ENCODE measurements around the gene ASMT.
A peak's percentile ranks its signal among the peaks of the same experiment; 100 is the strongest.
"Not testable (repeated sequence)": the region's sequence is repeated elsewhere in the genome, so short reads cannot be mapped to it uniquely, and the experiment has no call there.

Gene ASMT

GRCh38 chrX:1601051-1601767 is 13.7 kb upstream of the ASMT start:
- no peak for DNase-seq (ENCODE audit: low spot score in 2 of 2)
- Mint-ChIP-seq H3K9me3 (no peaks in the 10 kb centered on the region), H3K4me1 (peaks cover 20% of the 10 kb centered on the region), H3K36me3 (ENCODE audit: insufficient read depth) (peaks cover 78% of the 10 kb centered on the region), H3K27ac (ENCODE audit: low read depth) (no peak overlapping the region), H3K4me3 (peak overlapping the region; percentile 31), H3K27me3 (no peaks in the 10 kb centered on the region)
- ATAC-seq (replicated peaks; ENCODE audit: extremely low read depth, poor library complexity, severe bottlenecking), result no peak

- no peaks in the 10 kb centered on the region for H3K9me3 Mint-ChIP-seq
- peaks cover 20% of the 10 kb centered on the region for H3K4me1 Mint-ChIP-seq
- H3K27me3 Mint-ChIP-seq, result no peaks in the 10 kb centered on the region
- peaks cover 80% of the 10 kb centered on the region for H3K36me3 Mint-ChIP-seq (ENCODE audit: insufficient read depth)
- ATAC-seq (replicated peaks; ENCODE audit: extremely low read depth, poor library complexity, severe bottlenecking) (no peak), DNase-seq (ENCODE audit: low spot score in 2 of 2) (no peak)
- no peak overlapping the region for H3K27ac Mint-ChIP-seq (ENCODE audit: low read depth)
- peak overlapping the region; percentile 31 for H3K4me3 Mint-ChIP-seq
These were observed 13.1 kb upstream of the ASMT start for GRCh38 chrX:1601768-1602085.

- ATAC-seq (replicated peaks; ENCODE audit: extremely low read depth, poor library complexity, severe bottlenecking), result no peak
- no peaks in the 10 kb centered on the region for H3K9me3 Mint-ChIP-seq
- H3K27ac Mint-ChIP-seq (ENCODE audit: low read depth), result no peak overlapping the region
- H3K4me1 Mint-ChIP-seq, result peaks cover 14% of the 10 kb centered on the region
- no peaks in the 10 kb centered on the region for H3K27me3 Mint-ChIP-seq
- peaks cover 76% of the 10 kb centered on the region for H3K36me3 Mint-ChIP-seq (ENCODE audit: insufficient read depth)
- H3K4me3 Mint-ChIP-seq, result no peak overlapping the region
- DNase-seq (ENCODE audit: low spot score in 2 of 2), result no peak
These were observed 12.6 kb upstream of the ASMT start for GRCh38 chrX:1602299-1602698.

- H3K27ac Mint-ChIP-seq (ENCODE audit: low read depth), result peak overlapping the region; percentile 59
- H3K4me1 Mint-ChIP-seq, result peaks cover 4% of the 10 kb centered on the region
- H3K36me3 Mint-ChIP-seq (ENCODE audit: insufficient read depth), result peaks cover 43% of the 10 kb centered on the region
- DNase-seq (ENCODE audit: low spot score in 2 of 2) (no peak), ATAC-seq (replicated peaks; ENCODE audit: extremely low read depth, poor library complexity, severe bottlenecking) (no peak)
- no peaks in the 10 kb centered on the region for H3K27me3 Mint-ChIP-seq
- no peak overlapping the region for H3K4me3 Mint-ChIP-seq
- H3K9me3 Mint-ChIP-seq, result no peaks in the 10 kb centered on the region
These were observed 8.4 kb upstream of the ASMT start for GRCh38 chrX:1606496-1606895.

GRCh38 chrX:1609311-1609710 is 5.5 kb upstream of the ASMT start:
- ATAC-seq (replicated peaks; ENCODE audit: extremely low read depth, poor library complexity, severe bottlenecking), result no peak
- Mint-ChIP-seq H3K27ac (ENCODE audit: low read depth) (peak overlapping the region; percentile 40), H3K9me3 (no peaks in the 10 kb centered on the region), H3K4me3 (no peak overlapping the region), H3K27me3 (no peaks in the 10 kb centered on the region), H3K4me1 (no peaks in the 10 kb centered on the region), H3K36me3 (ENCODE audit: insufficient read depth) (peaks cover 16% of the 10 kb centered on the region)
- no peak for DNase-seq (ENCODE audit: low spot score in 2 of 2)

- no peak overlapping the region for H3K4me3 Mint-ChIP-seq
These were observed 5.1 kb upstream of the ASMT start for GRCh38 chrX:1609762-1610161.

GRCh38 chrX:1610166-1610565 is 4.7 kb upstream of the ASMT start:
- no peak overlapping the region for H3K4me3 Mint-ChIP-seq
- no peak for DNase-seq (ENCODE audit: low spot score in 2 of 2)
- H3K4me1 Mint-ChIP-seq, result no peaks in the 10 kb centered on the region
- peaks cover 11% of the 10 kb centered on the region for H3K36me3 Mint-ChIP-seq (ENCODE audit: insufficient read depth)
- no peaks in the 10 kb centered on the region for H3K27me3 Mint-ChIP-seq
- no peak for ATAC-seq (replicated peaks; ENCODE audit: extremely low read depth, poor library complexity, severe bottlenecking)
- no peaks in the 10 kb centered on the region for H3K9me3 Mint-ChIP-seq
- H3K27ac Mint-ChIP-seq (ENCODE audit: low read depth), result peak overlapping the region; percentile 40

More at GRCh38 chrX:1609762-1610161, 5.1 kb upstream of the ASMT start:
- DNase-seq (ENCODE audit: low spot score in 2 of 2) (no peak), ATAC-seq (replicated peaks; ENCODE audit: extremely low read depth, poor library complexity, severe bottlenecking) (no peak)
- Mint-ChIP-seq H3K27ac (ENCODE audit: low read depth) (peak overlapping the region; percentile 40), H3K27me3 (no peaks in the 10 kb centered on the region), H3K9me3 (no peaks in the 10 kb centered on the region), H3K36me3 (ENCODE audit: insufficient read depth) (peaks cover 13% of the 10 kb centered on the region), H3K4me1 (no peaks in the 10 kb centered on the region)

GRCh38 chrX:1610736-1611135 is 4.1 kb upstream of the ASMT start:
- H3K36me3 Mint-ChIP-seq (ENCODE audit: insufficient read depth), result peaks cover 9% of the 10 kb centered on the region
- H3K4me3 Mint-ChIP-seq, result no peak overlapping the region
- H3K9me3 Mint-ChIP-seq, result no peaks in the 10 kb centered on the region
- no peaks in the 10 kb centered on the region for H3K27me3 Mint-ChIP-seq
- no peak overlapping the region for H3K27ac Mint-ChIP-seq (ENCODE audit: low read depth)
- no peaks in the 10 kb centered on the region for H3K4me1 Mint-ChIP-seq
- DNase-seq (ENCODE audit: low spot score in 2 of 2) (no peak), ATAC-seq (replicated peaks; ENCODE audit: extremely low read depth, poor library complexity, severe bottlenecking) (no peak)

GRCh38 chrX:1612641-1613286 is 2.1 kb upstream of the ASMT start:
- Mint-ChIP-seq H3K4me1 (no peaks in the 10 kb centered on the region), H3K36me3 (ENCODE audit: insufficient read depth) (no peaks in the 10 kb centered on the region), H3K4me3 (no peak overlapping the region), H3K27ac (ENCODE audit: low read depth) (no peak overlapping the region), H3K27me3 (no peaks in the 10 kb centered on the region), H3K9me3 (no peaks in the 10 kb centered on the region)
- DNase-seq (ENCODE audit: low spot score in 2 of 2) (no peak), ATAC-seq (replicated peaks; ENCODE audit: extremely low read depth, poor library complexity, severe bottlenecking) (no peak)

GRCh38 chrX:1618689-1619088 is 3.8 kb downstream of the ASMT start:
- Mint-ChIP-seq H3K4me1 (peaks cover 21% of the 10 kb centered on the region), H3K36me3 (ENCODE audit: insufficient read depth) (no peaks in the 10 kb centered on the region), H3K27ac (ENCODE audit: low read depth) (no peak overlapping the region), H3K4me3 (no peak overlapping the region), H3K9me3 (no peaks in the 10 kb centered on the region), H3K27me3 (peaks cover 7% of the 10 kb centered on the region)
- DNase-seq (ENCODE audit: low spot score in 2 of 2) (no peak), ATAC-seq (replicated peaks; ENCODE audit: extremely low read depth, poor library complexity, severe bottlenecking) (no peak)

- Mint-ChIP-seq H3K36me3 (ENCODE audit: insufficient read depth) (no peaks in the 10 kb centered on the region), H3K4me3 (no peak overlapping the region), H3K27me3 (peaks cover 11% of the 10 kb centered on the region), H3K27ac (ENCODE audit: low read depth) (peak overlapping the region; percentile 55), H3K9me3 (no peaks in the 10 kb centered on the region), H3K4me1 (peaks cover 25% of the 10 kb centered on the region)
- ATAC-seq (replicated peaks; ENCODE audit: extremely low read depth, poor library complexity, severe bottlenecking) (no peak), DNase-seq (ENCODE audit: low spot score in 2 of 2) (no peak)
These were observed 8.8 kb downstream of the ASMT start for GRCh38 chrX:1623691-1624090.

- not testable (repeated sequence) for H3K27ac Mint-ChIP-seq (ENCODE audit: low read depth); H3K36me3 Mint-ChIP-seq (ENCODE audit: insufficient read depth); ATAC-seq (replicated peaks; ENCODE audit: extremely low read depth, poor library complexity, severe bottlenecking); H3K9me3 Mint-ChIP-seq; H3K4me3 Mint-ChIP-seq; DNase-seq (ENCODE audit: low spot score in 2 of 2)
- H3K27me3 Mint-ChIP-seq, result peaks cover 11% of the 10 kb centered on the region
- H3K4me1 Mint-ChIP-seq, result peaks cover 25% of the 10 kb centered on the region
These were observed 9.4 kb downstream of the ASMT start for GRCh38 chrX:1624158-1624860.

- not testable (repeated sequence) for H3K27ac Mint-ChIP-seq (ENCODE audit: low read depth); H3K9me3 Mint-ChIP-seq; H3K36me3 Mint-ChIP-seq (ENCODE audit: insufficient read depth); ATAC-seq (replicated peaks; ENCODE audit: extremely low read depth, poor library complexity, severe bottlenecking); DNase-seq (ENCODE audit: low spot score in 2 of 2); H3K4me3 Mint-ChIP-seq
- peaks cover 11% of the 10 kb centered on the region for H3K27me3 Mint-ChIP-seq
- peaks cover 25% of the 10 kb centered on the region for H3K4me1 Mint-ChIP-seq
These were observed 10.0 kb downstream of the ASMT start for GRCh38 chrX:1624861-1625215.

Measured in central memory CD8-positive, alpha-beta T cell (primary cell).